HG02852 (cell line): ENCODE data around the gene ZRANB3.
"Not testable (repeated sequence)": the region's sequence is repeated elsewhere in the genome, so short reads cannot be mapped to it uniquely, and the experiment has no call there.

ENCODE experiments used
- ATAC-seq: cut with Tn5 transposase; IDR thresholded peaks from one replicate; pipeline ENCODE4 v1.9.1; 2021; ENCODE audit warnings: mild to moderate bottlenecking, moderate library complexity; ENCODE audit not compliant: unreplicated experiment

The ZRANB3 gene

GRCh38 chr2:135348096-135348704 lies 182.8 kb downstream of the ZRANB3 start:
- not testable (repeated sequence) for ATAC-seq

DNA sequence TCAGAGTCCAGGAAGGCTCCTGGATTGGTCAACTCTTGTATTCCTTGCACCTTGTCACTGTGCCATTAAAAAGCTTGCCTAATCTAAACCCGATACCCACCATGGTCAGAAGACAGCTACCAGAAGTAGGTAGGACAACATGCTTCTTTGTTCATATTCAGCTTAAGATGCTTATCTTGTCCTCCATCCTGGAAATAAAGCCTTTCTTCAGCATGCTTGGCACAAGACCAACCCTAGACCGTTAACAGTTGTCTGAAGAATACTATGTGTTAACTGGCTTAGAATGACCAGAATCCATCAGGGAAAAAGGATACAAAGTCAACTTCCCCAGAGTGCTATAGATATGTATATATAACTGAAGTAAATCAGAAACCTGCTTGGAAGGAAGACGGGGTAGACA lies 193.9 kb downstream of the ZRANB3 start:
- no peak for ATAC-seq

DNA sequence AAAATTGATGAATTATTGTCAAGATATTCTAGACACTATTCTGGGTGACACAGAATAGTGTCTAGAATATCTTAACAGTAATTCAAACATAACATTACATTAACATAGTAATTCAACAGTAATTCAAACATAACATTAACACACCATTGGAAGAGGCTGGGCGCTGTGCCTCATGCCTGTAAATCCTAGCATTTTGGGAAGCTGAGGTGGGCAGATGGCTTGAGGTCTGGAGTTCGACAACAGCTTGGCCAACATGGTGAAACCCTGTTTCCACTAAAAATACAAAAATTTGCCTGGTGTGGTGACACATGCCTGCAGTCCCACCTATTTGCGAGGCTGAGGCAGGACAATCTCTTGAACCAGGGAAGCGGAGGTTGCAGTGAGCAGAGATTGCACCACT lies 195.8 kb downstream of the ZRANB3 start:
- ATAC-seq: no peak

- no peak for ATAC-seq
Measured at GRCh38 chr2:135327146-135327545, 203.9 kb downstream of the ZRANB3 start.

DNA sequence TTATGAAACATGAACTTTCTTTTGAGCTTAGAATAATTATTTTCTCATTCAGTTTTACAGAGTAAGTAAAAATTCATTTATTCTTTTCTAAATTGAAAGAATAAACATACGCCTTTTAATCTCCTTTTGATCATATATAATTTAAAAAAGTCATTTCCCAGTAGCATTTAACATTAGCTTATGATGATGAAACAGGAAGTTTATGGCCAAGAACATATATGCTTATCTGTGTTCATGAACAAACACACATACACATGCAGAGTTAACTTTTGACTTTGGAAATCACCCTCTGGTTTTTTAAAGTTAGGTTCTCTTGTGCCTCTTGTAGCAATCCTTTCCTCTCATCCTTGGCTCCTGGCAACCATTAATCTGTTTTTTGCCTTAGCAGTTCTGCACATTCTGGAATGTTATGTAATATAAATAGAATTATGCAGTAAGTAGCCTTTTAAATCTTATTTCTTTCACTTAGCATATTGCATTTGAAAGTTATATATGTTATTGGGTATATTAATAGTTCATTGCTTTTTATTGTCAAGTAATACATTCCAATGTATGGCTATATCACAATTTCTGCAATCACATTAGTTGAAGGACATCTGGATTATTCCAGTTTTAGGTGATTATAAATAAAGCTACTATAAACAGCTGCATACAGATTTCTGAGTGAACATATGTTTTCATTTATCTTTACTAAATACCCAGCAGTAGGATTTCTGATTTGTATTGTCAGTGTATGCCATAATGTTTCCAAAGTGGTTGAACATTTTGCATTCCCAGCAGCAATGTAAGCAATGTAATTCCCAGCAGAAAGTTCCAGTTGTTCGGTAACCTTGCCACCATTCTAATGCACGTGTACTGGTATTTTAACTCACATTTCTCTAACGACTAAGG lies 210.3 kb downstream of the ZRANB3 start:
- ATAC-seq: no peak

GRCh38 chr2:135318808-135319207 lies 212.2 kb downstream of the ZRANB3 start:
- no peak for ATAC-seq

- ATAC-seq: no peak
Measured at GRCh38 chr2:135317375-135317774, 213.6 kb downstream of the ZRANB3 start.

DNA sequence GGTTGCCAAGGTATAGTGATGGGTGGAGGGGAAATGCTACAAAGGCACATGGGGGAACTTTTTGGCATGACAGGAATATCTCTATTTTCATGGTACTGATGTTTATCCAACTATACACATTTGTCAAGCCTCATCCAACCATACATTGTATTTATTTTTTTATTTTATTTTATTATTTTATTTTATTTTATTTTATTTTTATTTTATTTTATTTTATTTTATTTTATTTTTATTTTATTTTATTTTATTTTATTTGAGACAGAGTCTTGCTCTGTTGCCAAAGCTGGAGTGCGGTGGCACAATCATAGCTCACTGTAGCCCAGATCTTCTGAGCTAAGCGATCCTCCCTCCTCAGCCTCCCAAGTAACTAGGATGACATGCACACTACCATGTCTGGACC lies 219.1 kb downstream of the ZRANB3 start:
- ATAC-seq: no peak

GRCh38 chr2:135311268-135311667 lies 219.8 kb downstream of the ZRANB3 start:
- ATAC-seq: no peak

- no peak for ATAC-seq
Measured at GRCh38 chr2:135304694-135305093, 226.3 kb downstream of the ZRANB3 start.

DNA sequence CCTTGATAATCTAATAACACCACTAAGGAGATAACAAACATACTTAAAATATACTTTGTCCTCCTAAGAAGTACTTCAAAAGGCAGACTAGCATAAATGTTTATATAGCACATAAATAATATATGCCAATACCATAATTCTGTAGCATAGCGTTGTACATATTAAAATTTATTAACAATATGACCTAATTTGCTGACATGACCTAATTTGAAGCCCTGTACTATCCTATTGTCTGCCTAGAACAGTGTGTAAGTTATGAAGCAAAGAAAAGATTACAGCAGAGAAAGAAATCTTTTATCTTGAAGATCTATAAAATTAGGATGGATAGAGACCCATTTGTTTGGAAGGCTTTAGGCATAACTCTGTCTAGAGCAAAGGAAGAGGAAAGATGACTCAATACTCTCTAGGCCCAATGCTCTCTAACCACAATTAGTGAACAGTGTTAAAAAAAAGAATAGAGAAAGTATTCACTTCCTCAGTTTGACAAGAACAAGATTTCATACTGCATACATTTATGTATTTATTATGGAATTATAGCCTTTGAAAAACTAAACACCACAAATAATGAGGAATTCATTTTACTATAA lies 231.3 kb downstream of the ZRANB3 start:
- peak; percentile 88 for ATAC-seq

DNA sequence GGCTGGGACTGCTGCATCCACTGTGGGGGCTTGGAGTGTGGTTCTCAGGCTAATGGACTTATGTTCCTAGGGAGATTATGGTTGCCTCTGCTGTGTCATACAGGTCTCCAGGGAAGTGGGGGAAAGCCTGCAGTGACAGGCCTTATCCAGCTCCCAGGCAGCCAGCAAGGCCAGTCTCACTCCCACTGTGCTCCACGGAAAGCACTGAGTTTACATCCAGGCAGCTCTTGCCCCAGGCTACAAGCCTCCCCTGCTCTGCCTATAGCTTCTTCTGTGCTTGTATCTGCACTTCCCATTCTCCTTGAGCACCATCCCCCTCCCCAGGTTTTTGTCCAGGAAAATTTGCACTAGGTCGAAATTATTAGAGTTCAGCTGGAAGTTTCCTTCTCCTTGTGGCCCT lies 231.9 kb downstream of the ZRANB3 start:
- no peak for ATAC-seq

- ATAC-seq: not testable (repeated sequence)
Measured at GRCh38 chr2:135287121-135287520, 243.9 kb downstream of the ZRANB3 start.

DNA sequence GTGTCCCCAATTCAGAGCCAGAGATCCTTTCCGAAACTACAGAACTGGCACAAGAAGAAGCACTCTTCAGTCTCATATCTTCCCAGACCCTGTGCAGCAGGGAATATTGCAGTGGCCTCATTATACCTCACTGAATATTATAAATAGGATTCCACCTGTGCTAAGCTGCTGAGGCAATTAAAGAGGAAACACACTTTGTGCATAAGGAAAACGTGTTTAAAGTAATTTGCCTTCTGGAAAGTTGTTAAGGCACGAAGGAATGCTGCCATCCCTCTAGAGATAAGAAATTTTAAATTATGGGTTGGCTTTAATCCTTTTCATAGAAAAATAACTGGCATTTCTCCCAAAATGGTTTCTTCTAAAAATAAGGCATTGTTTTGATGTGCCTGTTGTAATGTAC lies 245.6 kb downstream of the ZRANB3 start:
- no peak for ATAC-seq

GRCh38 chr2:135281379-135281778 lies 249.6 kb downstream of the ZRANB3 start:
- ATAC-seq: no peak

DNA sequence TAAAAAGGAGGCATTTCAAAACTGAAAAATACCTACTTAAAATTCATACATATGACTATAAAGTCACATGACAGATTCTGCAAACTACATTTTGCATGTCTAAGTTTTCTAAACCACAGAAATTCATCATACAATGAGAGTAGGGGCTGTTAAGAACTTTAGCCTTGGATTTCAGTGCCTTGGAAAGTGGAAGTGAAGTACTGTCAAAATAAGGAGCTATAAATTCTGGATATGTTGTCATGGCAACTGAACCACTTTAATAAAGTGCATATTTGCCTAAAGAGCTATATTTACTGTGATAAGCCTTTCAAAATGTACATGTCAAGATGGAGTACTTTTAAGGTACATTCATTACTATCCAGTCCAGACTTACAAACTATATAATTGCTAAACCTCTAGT lies 251.8 kb downstream of the ZRANB3 start:
- ATAC-seq: no peak

DNA sequence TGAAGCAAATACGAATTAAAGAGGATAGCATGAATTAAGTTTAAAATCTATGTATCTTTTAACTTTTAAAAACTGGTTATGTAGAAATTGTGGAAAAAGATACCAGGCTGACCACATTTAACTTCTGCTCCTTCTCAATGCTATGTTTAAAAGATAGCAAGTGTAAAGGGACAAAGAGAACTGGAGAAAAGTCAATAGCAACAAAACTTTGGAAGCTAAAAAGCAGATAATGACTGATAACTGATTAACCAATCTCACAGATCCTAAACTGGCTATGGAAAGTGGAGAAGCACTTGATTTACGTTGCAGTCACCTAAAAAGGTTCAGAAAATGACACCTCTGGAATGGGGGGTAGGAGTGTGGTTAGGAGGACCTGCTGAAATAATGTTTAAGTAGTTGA lies 254.5 kb downstream of the ZRANB3 start:
- ATAC-seq: no peak

- no peak for ATAC-seq
Measured at GRCh38 chr2:135271006-135271405, 260.0 kb downstream of the ZRANB3 start.

DNA sequence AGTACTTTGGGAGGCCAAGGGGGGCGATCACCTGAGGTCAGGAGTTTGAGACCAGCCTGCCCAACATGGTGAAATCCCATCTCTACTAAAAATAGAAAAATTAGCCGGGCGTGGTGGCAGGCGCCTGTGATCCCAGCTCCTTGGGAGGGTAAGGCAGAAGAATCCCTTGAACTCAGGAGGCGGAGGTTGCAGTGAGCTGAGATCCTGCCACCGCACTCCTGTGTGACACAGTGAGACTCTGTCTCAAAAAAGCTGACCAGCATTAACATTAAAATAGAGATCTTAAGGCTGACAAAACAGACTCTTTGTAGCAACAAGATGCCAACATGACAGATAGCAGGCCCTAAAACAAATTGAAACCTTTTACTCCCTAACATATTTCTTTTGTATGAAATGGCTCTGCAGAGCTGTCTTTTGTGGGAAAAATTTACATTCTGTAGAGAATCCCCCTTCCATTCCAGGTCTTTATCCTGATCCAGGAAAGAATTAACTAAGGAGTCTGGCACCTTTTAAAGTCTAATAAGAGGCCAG lies 265.0 kb downstream of the ZRANB3 start:
- ATAC-seq: no peak

GRCh38 chr2:135259123-135259522 lies 271.9 kb downstream of the ZRANB3 start:
- ATAC-seq: no peak

- no peak for ATAC-seq
Measured at GRCh38 chr2:135258193-135258592, 272.8 kb downstream of the ZRANB3 start.
